ENCODE data around the gene FOXD3.

FOXD3 gene

DNA sequence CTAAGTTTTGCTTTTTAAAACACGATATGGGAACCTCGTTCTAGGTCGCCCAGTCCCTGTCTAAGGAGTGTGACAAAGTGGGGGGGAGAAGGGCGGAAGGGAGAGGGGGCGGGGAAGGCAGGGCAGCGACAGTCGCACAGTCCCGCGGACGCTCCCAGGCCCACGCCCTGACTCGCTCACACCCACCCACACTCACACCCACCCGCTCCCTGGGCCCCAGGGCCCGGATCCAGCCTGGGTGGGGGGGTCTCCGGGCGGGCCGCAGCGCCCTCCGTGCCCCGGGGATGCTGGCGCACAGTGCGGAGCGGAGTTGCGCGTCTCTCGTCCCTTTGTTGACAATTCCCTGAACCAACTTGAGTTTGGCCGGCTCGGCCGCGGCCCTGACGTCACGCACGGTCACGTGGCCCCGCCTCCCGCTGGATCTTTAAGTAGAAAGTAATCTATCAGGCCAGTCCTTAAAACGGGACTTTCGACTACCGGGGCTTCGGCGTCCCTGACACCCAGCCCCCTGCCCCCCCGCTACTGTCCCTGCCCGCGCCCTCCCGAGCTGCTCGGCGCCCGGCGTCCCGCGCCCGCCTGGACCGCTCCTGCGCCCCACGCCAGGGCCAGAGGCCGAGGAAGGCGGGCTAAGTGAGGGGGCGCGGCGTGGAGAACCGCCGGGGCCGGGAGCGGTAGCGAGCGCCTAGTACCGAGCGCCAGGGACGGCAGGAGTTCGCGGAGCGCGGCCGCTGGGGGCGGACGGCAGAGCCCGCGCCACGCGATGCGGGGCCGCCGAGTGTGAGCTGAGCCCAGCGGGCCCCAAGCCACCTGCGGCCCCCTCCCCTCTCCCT lies at the start of gene FOXD3:
Gene FOXD3, plus strand, starts transcription at position 454 of the 830 bp plus-strand sequence. CDS start 492 bp downstream, outside the sequence.
- Histone ChIP-seq H3K4me2 (ENCODE audit: low read length) (no peak within 1 kb of the TSS), H3F3A (ENCODE audit: control insufficient read depth, insufficient read depth) (peaks cover 5% of the 10 kb centered on the region; the same call in 1 of the 2 replicates), H4K20me1 (ENCODE audit: control insufficient read depth, insufficient read depth, low read depth, low read length) (no peaks in the 10 kb centered on the region), H3K36me3 (ENCODE audit: control insufficient read depth, low read length) (no peaks in the 10 kb centered on the region), H3K27ac (ENCODE audit: low read depth, low read length) (no peak within 1 kb of the TSS), H3K27me3 (ENCODE audit: control insufficient read depth, low read length) (no peaks in the 10 kb centered on the region), H3K9me2 (replicated peaks; ENCODE audit: control insufficient read depth, low read length) (no peaks in the 10 kb centered on the region), H3K4me1 (ENCODE audit: control insufficient read depth, low read length) (peaks cover 16% of the 10 kb centered on the region), H3K9me3 (ENCODE audit: control insufficient read depth, insufficient read depth, low read length) (peaks cover 4% of the 10 kb centered on the region; the same call in 1 of the 2 replicates), H3K4me3 (ENCODE audit: low read length) (no peak within 1 kb of the TSS), H3K79me2 (ENCODE audit: control insufficient read depth, low read length) (no peaks in the 10 kb centered on the region)
- TF ChIP-seq EZH2phosphoT487 (IDR thresholded peaks at IDR 0.05; ENCODE audit: borderline replicate concordance, low read length) (no peak), CTCF (IDR thresholded peaks at IDR 0.05; ENCODE audit: low read depth, low read length, poor library complexity, severe bottlenecking) (no peak)

DNA sequence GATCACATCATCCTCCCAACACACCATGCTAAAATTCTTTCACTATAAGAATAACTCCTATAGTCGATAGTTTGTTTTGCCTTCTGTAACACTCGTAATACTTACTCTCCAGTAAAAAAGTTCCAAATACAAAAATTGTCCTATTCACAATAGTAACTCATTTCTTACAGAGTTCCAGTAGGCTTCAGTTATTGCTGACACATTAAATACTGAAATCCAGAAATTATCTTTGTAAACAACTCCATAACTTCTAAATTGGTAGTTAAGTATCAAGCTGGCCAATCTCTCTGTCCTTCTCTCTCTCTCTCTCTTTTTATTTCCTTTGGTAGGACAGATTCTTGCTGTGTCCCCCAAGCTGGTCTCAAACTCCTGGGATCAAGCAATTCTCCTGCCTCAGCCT lies 49.6 kb upstream of the FOXD3 start:
- Histone ChIP-seq H3K27ac (ENCODE audit: low read depth, low read length) (no peak overlapping the region), H4K20me1 (ENCODE audit: control insufficient read depth, insufficient read depth, low read depth, low read length) (no peaks in the 10 kb centered on the region), H3K36me3 (ENCODE audit: control insufficient read depth, low read length) (no peaks in the 10 kb centered on the region), H3K4me3 (ENCODE audit: low read length) (no peak overlapping the region), H3K9me3 (ENCODE audit: control insufficient read depth, insufficient read depth, low read length) (no peaks in the 10 kb centered on the region), H3K9me2 (replicated peaks; ENCODE audit: control insufficient read depth, low read length) (no peaks in the 10 kb centered on the region), H3K27me3 (ENCODE audit: control insufficient read depth, low read length) (peaks cover 15% of the 10 kb centered on the region), H3K4me2 (ENCODE audit: low read length) (no peak overlapping the region), H3K79me2 (ENCODE audit: control insufficient read depth, low read length) (no peaks in the 10 kb centered on the region), H3K4me1 (ENCODE audit: control insufficient read depth, low read length) (no peaks in the 10 kb centered on the region), H3F3A (ENCODE audit: control insufficient read depth, insufficient read depth) (no peaks in the 10 kb centered on the region)
- TF ChIP-seq CTCF (IDR thresholded peaks at IDR 0.05; ENCODE audit: low read depth, low read length, poor library complexity, severe bottlenecking) (no peak), EZH2phosphoT487 (IDR thresholded peaks at IDR 0.05; ENCODE audit: borderline replicate concordance, low read length) (no peak)

DNA sequence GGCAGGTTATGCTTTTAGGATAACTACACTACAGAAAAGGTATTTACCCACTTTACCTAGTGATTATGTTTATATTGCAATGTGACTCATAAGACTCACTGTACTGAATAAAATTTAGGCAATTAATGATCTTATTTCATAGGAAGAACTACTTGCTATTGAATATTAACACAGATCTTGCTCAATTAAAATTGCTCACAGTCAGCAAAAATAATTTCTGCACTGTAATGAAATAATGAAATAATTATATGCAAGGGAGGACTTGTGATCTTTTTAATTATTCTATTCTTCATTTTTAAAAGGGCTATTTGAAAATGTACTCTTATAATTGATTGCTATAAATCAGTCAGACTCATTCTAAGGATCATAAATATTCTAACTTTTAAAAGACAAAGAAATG lies 48.0 kb upstream of the FOXD3 start:
- no peak overlapping the region for H3K4me2 ChIP-seq (ENCODE audit: low read length)
- peaks cover 12% of the 10 kb centered on the region for H3K27me3 ChIP-seq (ENCODE audit: control insufficient read depth, low read length)
- no peaks in the 10 kb centered on the region for H3F3A ChIP-seq (ENCODE audit: control insufficient read depth, insufficient read depth)
- H3K9me3 ChIP-seq (ENCODE audit: control insufficient read depth, insufficient read depth, low read length) = no peaks in the 10 kb centered on the region
- no peak overlapping the region for H3K27ac ChIP-seq (ENCODE audit: low read depth, low read length)
- TF ChIP-seq EZH2phosphoT487 (IDR thresholded peaks at IDR 0.05; ENCODE audit: borderline replicate concordance, low read length) (no peak), CTCF (IDR thresholded peaks at IDR 0.05; ENCODE audit: low read depth, low read length, poor library complexity, severe bottlenecking) (no peak)
- no peaks in the 10 kb centered on the region for H3K4me1 ChIP-seq (ENCODE audit: control insufficient read depth, low read length)
- no peaks in the 10 kb centered on the region for H4K20me1 ChIP-seq (ENCODE audit: control insufficient read depth, insufficient read depth, low read depth, low read length)
- no peaks in the 10 kb centered on the region for H3K9me2 ChIP-seq (replicated peaks; ENCODE audit: control insufficient read depth, low read length)
- H3K36me3 ChIP-seq (ENCODE audit: control insufficient read depth, low read length) = no peaks in the 10 kb centered on the region
- no peaks in the 10 kb centered on the region for H3K79me2 ChIP-seq (ENCODE audit: control insufficient read depth, low read length)
- H3K4me3 ChIP-seq (ENCODE audit: low read length) = no peak overlapping the region

Data from DOHH2 (cell line).